Measurements from ENCODE around the gene PORCN. TPM values are rescaled to one million over a fixed set of nuclear protein-coding genes. Genes with fewer than 3 reads are reported as not detected.

The PORCN gene
- total and polyA plus RNA-seq, 2 of the 13 experiments (the other 11 are each of a cell fraction or from before 2014, with no cell fraction given): 3.9 to 5.8 TPM

- TF ChIP-seq EEA1 (CRISPR knock-in tag; IDR thresholded peaks at IDR 0.05; ENCODE audit: borderline replicate concordance) (no peak), HNF1B (CRISPR knock-in tag; IDR thresholded peaks at IDR 0.05) (peak; percentile 22; the same call in 1 of the 2 replicates), SNAPC5 (CRISPR knock-in tag; IDR thresholded peaks at IDR 0.05; ENCODE audit: borderline replicate concordance) (no peak), ATAD3A (CRISPR knock-in tag; IDR thresholded peaks at IDR 0.05) (no peak), KMT2B (CRISPR knock-in tag; IDR thresholded peaks at IDR 0.05) (0 out of 2 replicates have a peak, but pooled peaks have one; percentile 20), EP300 (IDR thresholded peaks at IDR 0.05; ENCODE audit: low read depth in 2 of 2, low read length in 2 of 2) (no peak), EP300 (CRISPR knock-in tag; IDR thresholded peaks at IDR 0.05; ENCODE audit: borderline replicate concordance) (no peak), IRX3 (CRISPR knock-in tag; IDR thresholded peaks at IDR 0.05; ENCODE audit: borderline replicate concordance, low read depth) (no peak), ZNF367 (CRISPR knock-in tag; IDR thresholded peaks at IDR 0.05; ENCODE audit: borderline replicate concordance) (no peak), PAXIP1 (CRISPR knock-in tag; conservative IDR thresholded peaks at IDR 0.05) (no peak), ZNF34 (CRISPR knock-in tag; IDR thresholded peaks at IDR 0.05; ENCODE audit: borderline replicate concordance) (no peak), GRHL1 (CRISPR knock-in tag; conservative IDR thresholded peaks at IDR 0.05) (no peak), MBNL3 (CRISPR knock-in tag; conservative IDR thresholded peaks at IDR 0.05) (no peak), ADNP (CRISPR knock-in tag; IDR thresholded peaks at IDR 0.05) (no peak), SRSF9 (IDR thresholded peaks at IDR 0.05; ENCODE audit: borderline replicate concordance, insufficient read depth, low read depth, low read length, poor library complexity, severe bottlenecking) (no peak), CSRNP1 (CRISPR knock-in tag; IDR thresholded peaks at IDR 0.05) (peak; percentile 55; the same call in 1 of the 2 replicates), PLSCR1 (CRISPR knock-in tag; IDR thresholded peaks at IDR 0.05; ENCODE audit: borderline replicate concordance) (no peak), ZNF143 (CRISPR knock-in tag; IDR thresholded peaks at IDR 0.05) (peak; percentile 94)
These were observed 32.8 kb upstream of the PORCN start, which contains the start of gene FTSJ1 (continued) for GRCh38 chrX:48475774-48476577.

All from HepG2 (cell line).